PC-9 (cell line): Measurements from ENCODE around the gene OR1L6. TPM values are rescaled to one million over a fixed set of nuclear protein-coding genes. Genes with fewer than 3 reads are reported as not detected.

Experiments used
- total RNA-seq: library from RNA; stranded (reverse); gene quantifications from 2 replicates; pipeline ENCODE4 v1.2.3, GENCODE V29; 2021

Gene OR1L6
- total RNA-seq, 1 experiment from 2014 or later = not detected

Other genes with a start within 250 kb of the OR1L6 start
- not detected in 2 replicates for gene OR1J2, start 231.5 kb upstream of the OR1L6 start, total RNA-seq
- not detected in 2 replicates for gene OR1J4, start 223.2 kb upstream of the OR1L6 start, total RNA-seq
- gene OR1N1, start 215.0 kb upstream of the OR1L6 start, total RNA-seq = not detected in 2 replicates
- not detected in 2 replicates for gene OR1N2, start 189.2 kb upstream of the OR1L6 start, total RNA-seq
- gene OR1L8, start 158.9 kb upstream of the OR1L6 start, total RNA-seq = not detected in 2 replicates
- not detected in 2 replicates for gene OR1Q1, start 127.6 kb upstream of the OR1L6 start, total RNA-seq
- not detected in 2 replicates for gene OR1B1, start 84.7 kb upstream of the OR1L6 start, total RNA-seq
- gene OR1L1, start 80.6 kb upstream of the OR1L6 start, total RNA-seq = not detected in 2 replicates
- gene OR1L3, start 67.2 kb upstream of the OR1L6 start, total RNA-seq = not detected in 2 replicates
- not detected in 2 replicates for gene OR1L4, start 18.3 kb upstream of the OR1L6 start, total RNA-seq
- gene OR5C1, start 46.6 kb downstream of the OR1L6 start, total RNA-seq = not detected in 2 replicates
- not detected in 2 replicates for gene OR1K1, start 57.8 kb downstream of the OR1L6 start, total RNA-seq
- gene PDCL, start 86.3 kb downstream of the OR1L6 start, total RNA-seq = 23.2 and 28.9 TPM in 2 replicates
- 58.8 and 59.3 TPM in 2 replicates for gene RC3H2, start 163.1 kb downstream of the OR1L6 start, total RNA-seq
- 7.7 and 8.7 TPM in 2 replicates for gene ZBTB6, start 171.0 kb downstream of the OR1L6 start, total RNA-seq
- gene ZBTB26, start 189.2 kb downstream of the OR1L6 start, total RNA-seq = 10.2 and 12.2 TPM in 2 replicates
- gene RABGAP1, start 198.7 kb downstream of the OR1L6 start, total RNA-seq = 95.8 and 103 TPM in 2 replicates